CD14-positive monocyte (primary cell): ENCODE data around the gene ZNF408. TPM values are rescaled to one million over a fixed set of nuclear protein-coding genes. Genes with fewer than 3 reads are reported as not detected.

Experiments used
- DNase-seq, 3 donors: peaks; one replicate each; pipeline ENCODE4 v3.0.0-alpha.2; 2011 to 2022
- H2AFZ ChIP-seq: 2 replicates; pipeline ENCODE4 v1.6.0; 2012; ENCODE audit warnings: mild to moderate bottlenecking, low read depth, low read length, inconsistent platforms; ENCODE audit not compliant: insufficient read depth, poor library complexity, severe bottlenecking
- H3K27ac ChIP-seq, 2 donors: 1 replicate in 1 of 2; 2 replicates in 1 of 2; pipeline ENCODE4 v1.5.1; 2012 to 2013; ENCODE audit warnings: low read length in 2 of 2, control low read depth in 1 of 2, inconsistent platforms in 1 of 2, low read depth in 1 of 2, mild to moderate bottlenecking in 1 of 2
- H3K27me3 ChIP-seq, 2 donors: one replicate each; pipeline versions ENCODE4 v1.6.0 to v1.6.1; 2011 to 2013; ENCODE audit warnings: low read length in 2 of 2; ENCODE audit not compliant: control insufficient read depth in 2 of 2, insufficient read depth in 2 of 2
- H3K36me3 ChIP-seq, 2 donors: replicated peaks in 1 of 2; 1 replicate in 1 of 2; 2 replicates in 1 of 2; pipeline versions ENCODE4 v1.5.1 to v1.6.1; 2012 to 2013; ENCODE audit warnings: low read length in 2 of 2, control low read depth in 1 of 2, inconsistent platforms in 1 of 2, mild to moderate bottlenecking in 1 of 2; ENCODE audit not compliant: insufficient read depth in 2 of 2, control insufficient read depth in 1 of 2
- H3K4me1 ChIP-seq, 2 donors: 1 replicate in 1 of 2; 2 replicates in 1 of 2; pipeline versions ENCODE4 v1.5.1 to v1.6.1; 2012 to 2013; ENCODE audit warnings: low read length in 2 of 2, control low read depth in 1 of 2, inconsistent platforms in 1 of 2, mild to moderate bottlenecking in 1 of 2, moderate library complexity in 1 of 2; ENCODE audit not compliant: insufficient read depth in 2 of 2, control insufficient read depth in 1 of 2
- H3K4me2 ChIP-seq: replicated peaks from 2 replicates; pipeline ENCODE3; 2012; ENCODE audit warnings: low read length, moderate library complexity, mild to moderate bottlenecking; ENCODE audit not compliant: poor library complexity, severe bottlenecking; ENCODE audit errors: extremely low read depth
- H3K4me3 ChIP-seq, 3 experiments: fragments of 200-600 bp in 1 of 3; sonication (generic) in 1 of 3; replicated peaks in 1 of 3; 1 replicate in 2 of 3; 2 replicates in 1 of 3; pipeline ENCODE4 v1.5.1; 2011 to 2013; ENCODE audit warnings: low read length in 3 of 3, mild to moderate bottlenecking in 3 of 3, control low read depth in 2 of 3, low read depth in 2 of 3, inconsistent platforms in 1 of 3, moderate library complexity in 1 of 3
- H3K79me2 ChIP-seq: 2 replicates; pipeline ENCODE4 v1.6.0; 2012; ENCODE audit warnings: mild to moderate bottlenecking, control low read depth, inconsistent platforms, low read length, moderate library complexity; ENCODE audit not compliant: insufficient read depth
- H3K9ac ChIP-seq: 2 replicates; pipeline ENCODE4 v1.6.0; 2017; ENCODE audit warnings: low read length, mild to moderate bottlenecking; ENCODE audit not compliant: insufficient read depth, poor library complexity, severe bottlenecking
- H3K9me3 ChIP-seq, 2 donors: replicated peaks in 1 of 2; 1 replicate in 1 of 2; 2 replicates in 1 of 2; pipeline versions ENCODE4 v1.5.1 to v1.6.1; 2012 to 2013; ENCODE audit warnings: low read length in 2 of 2, control low read depth in 1 of 2; ENCODE audit not compliant: control insufficient read depth in 1 of 2, insufficient read depth in 1 of 2
- H4K20me1 ChIP-seq: 2 replicates; pipeline ENCODE4 v1.6.0; 2012; ENCODE audit warnings: mild to moderate bottlenecking, low read length, control low read depth, moderate library complexity; ENCODE audit not compliant: insufficient read depth
- H3K27ac Mint-ChIP-seq, 7 donors: one replicate each; pipeline ENCODE4 v1.8.0; 2020; ENCODE audit warnings: mild to moderate bottlenecking in 7 of 7, mixed read lengths in 7 of 7, moderate library complexity in 6 of 7, inconsistent platforms in 2 of 7
- H3K27me3 Mint-ChIP-seq, 3 donors: one replicate each; pipeline ENCODE4 v1.8.0; 2021 to 2022; ENCODE audit warnings: low read depth in 3 of 3, mild to moderate bottlenecking in 3 of 3, mixed read lengths in 3 of 3, moderate library complexity in 3 of 3, inconsistent platforms in 1 of 3
- H3K36me3 Mint-ChIP-seq, 2 donors: one replicate each; pipeline ENCODE4 v1.8.0; 2020; ENCODE audit warnings: mixed read lengths in 2 of 2, inconsistent platforms in 1 of 2, mild to moderate bottlenecking in 1 of 2
- H3K4me1 Mint-ChIP-seq: one replicate; pipeline ENCODE4 v1.8.0; 2020; ENCODE audit warnings: mild to moderate bottlenecking, mixed read lengths
- H3K4me3 Mint-ChIP-seq, 2 donors: one replicate each; pipeline ENCODE4 v1.8.0; 2020; ENCODE audit warnings: mild to moderate bottlenecking in 2 of 2, mixed read lengths in 2 of 2, moderate library complexity in 1 of 2
- H3K9me3 Mint-ChIP-seq, 7 donors: one replicate each; pipeline ENCODE4 v1.8.0; 2020 to 2022; ENCODE audit warnings: mixed read lengths in 7 of 7, mild to moderate bottlenecking in 6 of 7, moderate library complexity in 6 of 7, inconsistent platforms in 2 of 7
- CTCF ChIP-seq: fragments of 200-600 bp; IDR thresholded peaks from one replicate; pipeline ENCODE4 v1.8.0; 2022; ENCODE audit warnings: antibody characterized with exemption, mild to moderate bottlenecking
- WGBS: methylation state at CpG from one replicate; pipeline ENCODE4 v1.1.5; 2013; ENCODE audit warnings: missing lambda C conversion rate; ENCODE audit not compliant: insufficient coverage; 5-methylcytosine and 5-hydroxymethylcytosine counted together
- intact Hi-C, 2 donors: fragments of 100-400 bp; cut with micrococcal nuclease; formaldehyde crosslinking; loops; one replicate each; pipeline versions ENCODE4 v1.15.0 to v1.15.1; 2023
- polyA plus RNA-seq, 3 donors: library from polyadenylated mRNA; depleted of rRNA in 1 of 3; unstranded in 2 of 3; stranded (reverse) in 1 of 3; fragments of 300-500 nt in 2 of 3; fragments of >200 nt in 1 of 3; fragmentation: Illumina TruSeq in 2 of 3; gene quantifications; 1 replicate in 2 of 3; 2 replicates in 1 of 3; pipeline ENCODE4 v1.2.3, GENCODE V29; 2012 to 2021

The ZNF408 gene
- polyA plus RNA-seq, 3 donors = 4.1 to 4.5 (median 4.2) TPM

DNA sequence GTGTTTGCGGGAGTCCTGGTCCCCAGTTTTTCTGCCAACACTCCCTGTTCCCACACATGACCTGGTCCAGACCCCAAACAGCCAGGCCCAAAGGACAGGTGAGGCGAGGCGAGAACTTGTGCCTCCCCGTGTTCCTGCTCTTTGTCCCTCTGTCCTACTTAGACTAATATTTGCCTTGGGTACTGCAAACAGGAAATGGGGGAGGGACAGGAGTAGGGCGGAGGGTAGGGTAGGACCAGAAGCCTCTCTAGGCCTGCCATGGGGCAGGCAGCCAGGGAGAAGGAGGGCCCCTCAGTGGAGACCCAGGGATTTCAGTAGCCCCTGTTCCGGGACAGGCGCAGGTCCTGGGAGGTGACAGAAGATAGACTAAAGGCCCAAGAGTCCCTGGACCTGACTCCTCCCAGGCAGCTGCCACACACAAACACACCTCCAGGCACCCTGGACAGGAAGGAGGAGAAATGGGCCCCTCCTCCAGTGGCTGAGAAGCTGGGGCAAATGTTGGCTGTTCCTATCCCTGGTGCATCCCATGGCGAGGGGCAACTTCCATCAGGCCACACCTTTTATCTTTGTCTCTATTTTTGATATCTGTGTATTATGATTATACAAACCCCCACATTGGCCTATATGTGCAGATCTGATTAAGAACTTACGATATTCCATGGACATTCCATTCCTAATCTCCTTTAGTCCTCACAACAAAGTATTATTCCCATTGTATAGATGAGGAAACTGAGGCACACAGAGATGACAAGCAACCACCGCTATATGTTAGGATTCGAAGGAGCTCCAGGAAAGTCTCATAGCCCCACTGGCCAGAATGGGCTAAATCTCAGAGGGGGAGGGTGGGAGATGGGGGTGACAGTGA, 17.6 kb downstream of the ZNF408 start:
- H4K20me1 ChIP-seq = no peaks in the 10 kb centered on the region
- H3K9ac ChIP-seq = no peak overlapping the region
- H3K27me3 ChIP-seq = no peaks in the 10 kb centered on the region
- no peak overlapping the region for H3K4me2 ChIP-seq
- peaks cover 0 to 3% (median 0%) of the 10 kb centered on the region in 7 donors for H3K9me3 Mint-ChIP-seq
- H3K4me3 Mint-ChIP-seq = no peak overlapping the region
- no peak overlapping the region for H3K27ac Mint-ChIP-seq
- no peak overlapping the region for H3K27ac ChIP-seq
- no peaks in the 10 kb centered on the region for H3K9me3 ChIP-seq
- DNase-seq = no peak
- H3K27me3 Mint-ChIP-seq = peaks cover 0 to 5% (median 3%) of the 10 kb centered on the region in 3 donors
- intact Hi-C loops = no loop called here
- H3K79me2 ChIP-seq = no peaks in the 10 kb centered on the region
- no peak overlapping the region for H2AFZ ChIP-seq
- TF ChIP-seq CTCF = no peak
- no peaks in the 10 kb centered on the region for H3K36me3 ChIP-seq
- H3K4me1 Mint-ChIP-seq = peaks cover 6% of the 10 kb centered on the region
- no peaks in the 10 kb centered on the region for H3K36me3 Mint-ChIP-seq
- no CpG with 5 or more reads among the region's 11 CpGs for WGBS
- no peak overlapping the region for H3K4me3 ChIP-seq
- no peaks in the 10 kb centered on the region for H3K4me1 ChIP-seq

DNA sequence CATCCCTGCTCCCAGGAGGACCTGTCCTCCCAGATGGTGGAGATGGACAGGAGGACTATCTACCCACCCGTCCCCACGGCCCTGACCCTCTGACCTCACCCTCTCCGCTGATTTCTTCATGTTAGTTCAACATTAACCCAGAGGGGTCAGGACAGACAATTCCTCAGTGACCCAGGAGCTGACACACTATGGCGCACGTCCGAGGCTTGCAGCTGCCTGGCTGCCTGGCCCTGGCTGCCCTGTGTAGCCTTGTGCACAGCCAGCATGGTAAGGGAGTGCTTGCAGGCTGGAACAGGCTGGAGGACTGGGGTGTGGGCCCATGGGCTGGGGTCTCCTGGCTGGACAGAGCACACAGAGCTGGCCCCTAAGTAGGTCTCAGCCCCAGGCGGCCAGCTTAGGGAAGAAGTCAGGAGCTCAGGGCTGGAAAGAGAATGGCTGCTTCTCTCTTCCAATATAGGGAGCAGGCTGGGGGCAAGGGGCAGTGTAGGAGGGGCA, 18.3 kb downstream of the ZNF408 start, which contains the start of gene F2:
TSS of gene F2 (plus strand) at position 166 of the 495 bp plus-strand sequence. CDS start at position 189, 23 bp downstream.
- H3K36me3 Mint-ChIP-seq = no peaks in the 10 kb centered on the region
- intact Hi-C loops = no loop called here
- H3K9me3 Mint-ChIP-seq = peaks cover 0 to 3% (median 0%) of the 10 kb centered on the region in 7 donors
- H3K4me3 Mint-ChIP-seq = no peak within 1 kb of the TSS
- H4K20me1 ChIP-seq = no peaks in the 10 kb centered on the region
- H3K4me1 ChIP-seq = no peaks in the 10 kb centered on the region
- no peaks in the 10 kb centered on the region for H3K9me3 ChIP-seq
- H2AFZ ChIP-seq = no peak within 1 kb of the TSS
- no peak for TF ChIP-seq CTCF
- H3K27me3 Mint-ChIP-seq = peaks cover 0 to 5% (median 3%) of the 10 kb centered on the region in 3 donors
- H3K79me2 ChIP-seq = no peaks in the 10 kb centered on the region
- no peak within 1 kb of the TSS for H3K9ac ChIP-seq
- H3K27me3 ChIP-seq = no peaks in the 10 kb centered on the region
- DNase-seq = no peak
- no peaks in the 10 kb centered on the region for H3K36me3 ChIP-seq
- peaks cover 6% of the 10 kb centered on the region for H3K4me1 Mint-ChIP-seq
- WGBS = 97% methylated on average over 6 of the region's 7 CpGs
- H3K4me2 ChIP-seq = no peak within 1 kb of the TSS
- no peak within 1 kb of the TSS for H3K4me3 ChIP-seq
- H3K27ac Mint-ChIP-seq = no peak within 1 kb of the TSS
- H3K27ac ChIP-seq = no peak within 1 kb of the TSS
